Heart left ventricle (tissue), 13 donors: ENCODE data around the gene LTN1.

ENCODE experiments used
- CTCF ChIP-seq, 12 donors: fragments of 200-600 bp; sonication (generic) in 4 of 12; IDR thresholded peaks; one replicate each; pipeline versions ENCODE4 v1.5.0 to v1.8.0; 2018 to 2022; ENCODE audit warnings: antibody characterized with exemption in 12 of 12, mild to moderate bottlenecking in 5 of 12
- POLR2A ChIP-seq, 2 donors: fragments of 450-650 bp; IDR thresholded peaks; one replicate each; pipeline ENCODE4 v1.6.1; 2017; ENCODE audit warnings: antibody characterized with exemption in 2 of 2, mild to moderate bottlenecking in 2 of 2, moderate library complexity in 2 of 2
- donor health status: ischemic (EF 13 %, LVEDD 7.1; RV severe dilation, severe dysfunction).
- donor health status: DM: no; HTN: yes; CAD: no.
- donor health status: DM: no; HTN: no; CAD: no.
- donor health status: ischemic (EF 25% LVEDD 6.9; RV normal size, moderate dysfunction).
- donor health status: ischemic (EF 25% LVEDD 5.7; RV mildly dilated, moderate dysfunction).
- donor health status: ischemic (EF 35%, LVEDD 5.7; RV mildly dilated, moderate dysfunction).
- donor health status: nonischemic (EF 11% LVEDD 7.7; RV severe dilation, severe dysfunction).
- donor health status: DM: yes; HTN: yes; CAD: no.
- donor health status: PGD.
- donor health status: ischemic (EF 29% LVEDD 5.4; RV normal size, mild dysfunction).
- donor health status: nonischemic (EF 23%, LVEDD 6.1; RV moderate dilation, normal function).

GRCh38 chr21:28923439-28923975, 69.2 kb downstream of the LTN1 start:
- no peak for TF ChIP-seq POLR2A (IDR thresholded peaks at IDR 0.05)
- TF ChIP-seq CTCF (IDR thresholded peaks at IDR 0.05): no peak
